Smooth muscle cell (in vitro differentiated cells): ENCODE measurements around the gene ERVFRD-1. TPM values are rescaled to one million over a fixed set of nuclear protein-coding genes. Genes with fewer than 3 reads are reported as not detected.

ENCODE experiments used
- DNase-seq: peaks from one replicate; lab custom pipeline; 2025; ENCODE audit not compliant: unreplicated experiment; lab: John Stamatoyannopoulos, UW
- H2AFZ ChIP-seq: fragments of 200-600 bp; sonication (generic); 2 replicates; pipeline ENCODE4 v1.6.0; 2016; ENCODE audit warnings: antibody characterized with exemption, low read depth, mild to moderate bottlenecking
- H3F3A ChIP-seq: fragments of 200-600 bp; sonication (generic); 2 replicates; pipeline ENCODE4 v1.6.0; 2017; ENCODE audit warnings: antibody characterized with exemption, low read depth
- H3K27ac ChIP-seq: fragments of 200-600 bp; sonication (generic); 2 replicates; pipeline ENCODE4 v1.5.1; 2016; ENCODE audit warnings: low read depth, mild to moderate bottlenecking
- H3K27me3 ChIP-seq: fragments of 200-600 bp; sonication (generic); 2 replicates; pipeline ENCODE4 v1.6.1; 2016; ENCODE audit warnings: low read depth, mild to moderate bottlenecking
- H3K36me3 ChIP-seq: fragments of 200-600 bp; sonication (generic); 2 replicates; pipeline ENCODE4 v1.5.1; 2016; ENCODE audit warnings: low read depth
- H3K4me1 ChIP-seq: fragments of 200-600 bp; sonication (generic); 2 replicates; pipeline ENCODE4 v1.5.1; 2016; ENCODE audit warnings: low read depth
- H3K4me2 ChIP-seq: fragments of 200-600 bp; sonication (generic); 2 replicates; pipeline ENCODE4 v1.6.0; 2016; ENCODE audit warnings: mild to moderate bottlenecking
- H3K4me3 ChIP-seq: fragments of 200-600 bp; sonication (generic); 2 replicates; pipeline ENCODE4 v1.5.1; 2016; ENCODE audit warnings: mild to moderate bottlenecking
- H3K79me2 ChIP-seq: fragments of 200-600 bp; sonication (generic); 2 replicates; pipeline ENCODE4 v1.6.0; 2016; ENCODE audit warnings: low read depth, mild to moderate bottlenecking
- H3K9ac ChIP-seq: fragments of 200-600 bp; sonication (generic); 2 replicates; pipeline ENCODE4 v1.6.0; 2016; ENCODE audit warnings: low read depth
- H3K9me3 ChIP-seq: fragments of 200-600 bp; sonication (generic); replicated peaks from 2 replicates; pipeline ENCODE4 v1.5.1; 2016; ENCODE audit warnings: low read depth
- H4K20me1 ChIP-seq: fragments of 200-600 bp; sonication (generic); 2 replicates; pipeline ENCODE4 v1.6.0; 2016; ENCODE audit warnings: low read depth
- CTCF ChIP-seq: fragments of 200-600 bp; sonication (generic); IDR thresholded peaks from 2 replicates; pipeline ENCODE4 v1.5.1; 2017; ENCODE audit warnings: borderline replicate concordance, mild to moderate bottlenecking, antibody characterized with exemption; ENCODE audit not compliant: insufficient read depth, poor library complexity, severe bottlenecking
- WGBS: methylation state at CpG from one replicate; pipeline ENCODE4 v1.1.7; 2016; ENCODE audit warnings: low lambda C conversion rate; 5-methylcytosine and 5-hydroxymethylcytosine counted together
- polyA plus RNA-seq: library from polyadenylated mRNA; unstranded; fragments of >200 nt; fragmentation: Nextera tagmentation; extraction: Ambion mirVana; gene quantifications from 2 replicates; pipeline ENCODE4 v1.2.1, GENCODE V29; 2016
- total RNA-seq: library from RNA; depleted of rRNA; stranded (reverse); fragments of >200 nt; gene quantifications from 2 replicates; pipeline ENCODE4 v1.2.3, GENCODE V29; 2014

The ERVFRD-1 gene
- total and polyA plus RNA-seq, 2 experiments from 2014 or later: 0.09 TPM; not detected in 1

GRCh38 chr6:11067348-11067747, 44.2 kb downstream of the ERVFRD-1 start:
- no peaks in the 10 kb centered on the region for H3K36me3 ChIP-seq
- no peak overlapping the region for H3K4me2 ChIP-seq
- no peaks in the 10 kb centered on the region for H3K27me3 ChIP-seq
- no peak overlapping the region for H3K9ac ChIP-seq
- no peak for TF ChIP-seq CTCF
- H4K20me1 ChIP-seq: no peaks in the 10 kb centered on the region
- H3F3A ChIP-seq: no peaks in the 10 kb centered on the region
- peaks cover 19% of the 10 kb centered on the region for H3K4me1 ChIP-seq
- H3K79me2 ChIP-seq: no peaks in the 10 kb centered on the region
- no peak overlapping the region for H2AFZ ChIP-seq
- H3K27ac ChIP-seq: no peak overlapping the region
- DNase-seq: no peak
- H3K9me3 ChIP-seq: no peaks in the 10 kb centered on the region
- H3K4me3 ChIP-seq: no peak overlapping the region
- WGBS: 79% methylated on average over 2 of the region's 2 CpGs

DNA sequence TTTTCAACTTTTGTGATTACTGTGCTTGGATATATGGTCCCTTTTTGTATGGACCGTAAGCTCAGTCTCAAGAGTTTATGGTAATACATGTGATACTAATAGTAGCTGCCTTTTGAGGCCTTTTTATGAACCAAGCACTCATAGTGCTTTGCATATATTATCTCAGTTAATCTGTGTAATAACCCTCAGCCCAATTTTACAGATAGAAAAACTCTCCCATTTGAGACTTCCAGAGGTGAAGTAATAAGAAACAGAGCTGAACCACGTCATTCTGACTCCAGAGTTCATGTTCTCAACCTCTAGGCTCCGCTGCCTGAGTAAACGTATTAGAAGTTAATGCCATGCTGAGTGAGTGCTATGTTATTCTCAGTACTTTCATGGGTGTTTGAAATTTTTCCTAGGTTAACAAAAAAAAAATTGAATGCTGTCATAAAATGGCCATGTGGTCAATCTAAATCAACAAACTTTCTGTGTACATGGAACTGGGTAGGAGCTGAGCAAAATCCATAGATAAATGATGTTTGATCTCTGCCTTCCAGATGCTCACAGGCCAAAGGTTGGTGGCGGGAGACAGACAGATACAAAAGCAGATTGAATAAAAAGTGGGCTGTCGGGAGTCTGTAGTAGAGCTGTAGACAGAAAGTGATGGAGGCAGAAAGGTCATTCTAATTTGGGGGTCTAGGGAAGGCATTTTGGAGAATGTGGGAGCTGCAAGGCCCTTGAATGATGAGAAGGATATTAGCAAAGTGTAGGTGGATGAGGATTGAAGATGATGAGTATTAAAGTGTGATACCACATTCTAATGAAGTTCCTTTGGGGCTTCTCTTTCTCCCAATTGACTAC, 44.8 kb downstream of the ERVFRD-1 start:
- no peak for TF ChIP-seq CTCF
- no peaks in the 10 kb centered on the region for H3F3A ChIP-seq
- no peak overlapping the region for H3K4me3 ChIP-seq
- no peak overlapping the region for H2AFZ ChIP-seq
- peaks cover 19% of the 10 kb centered on the region for H3K4me1 ChIP-seq
- no peaks in the 10 kb centered on the region for H3K36me3 ChIP-seq
- no peaks in the 10 kb centered on the region for H3K9me3 ChIP-seq
- WGBS: 68% methylated on average over 6 of the region's 6 CpGs
- H3K27me3 ChIP-seq: no peaks in the 10 kb centered on the region
- H3K4me2 ChIP-seq: no peak overlapping the region
- no peaks in the 10 kb centered on the region for H4K20me1 ChIP-seq
- no peak overlapping the region for H3K9ac ChIP-seq
- no peak for DNase-seq
- H3K79me2 ChIP-seq: no peaks in the 10 kb centered on the region
- H3K27ac ChIP-seq: no peak overlapping the region

- H3K27ac ChIP-seq: no peak overlapping the region
- H3K27me3 ChIP-seq: no peaks in the 10 kb centered on the region
- no peak overlapping the region for H3K9ac ChIP-seq
- H3F3A ChIP-seq: no peaks in the 10 kb centered on the region
- no peak for TF ChIP-seq CTCF
- no peak overlapping the region for H2AFZ ChIP-seq
- no peak overlapping the region for H3K4me2 ChIP-seq
- no peaks in the 10 kb centered on the region for H3K36me3 ChIP-seq
- DNase-seq: no peak
- H3K4me3 ChIP-seq: no peak overlapping the region
- no peaks in the 10 kb centered on the region for H4K20me1 ChIP-seq
- H3K4me1 ChIP-seq: peaks cover 19% of the 10 kb centered on the region
- H3K9me3 ChIP-seq: no peaks in the 10 kb centered on the region
- no peaks in the 10 kb centered on the region for H3K79me2 ChIP-seq
- 92% methylated on average over 6 of the region's 6 CpGs for WGBS
Measured at GRCh38 chr6:11065436-11066202, 45.9 kb downstream of the ERVFRD-1 start.
